Loucy (cell line): ENCODE results near the gene CEP72.

Source experiments
- CTCF ChIP-seq: fragments of 200-600 bp; sonication (generic); conservative IDR thresholded peaks from 2 replicates; pipeline ENCODE4 v1.5.1; 2014; ENCODE audit warnings: mild to moderate bottlenecking, antibody characterized with exemption, low read length
- EZH2phosphoT487 ChIP-seq: fragments of 200-600 bp; IDR thresholded peaks from 2 replicates; pipeline ENCODE4 v1.6.1; 2018; ENCODE audit warnings: antibody characterized with exemption, mild to moderate bottlenecking, moderate library complexity, borderline replicate concordance

GRCh38 chr5:592158-592557 lies 20.0 kb upstream of the CEP72 start:
- TF ChIP-seq CTCF (no peak), EZH2phosphoT487 (no peak)
